Measurements from ENCODE around the gene SEC14L3.
A peak's percentile ranks its signal among the peaks of the same experiment; 100 is the strongest.

SEC14L3 gene

GRCh38 chr22:30444632-30445437 is 27.0 kb downstream of the SEC14L3 start:
- DNase-seq (ENCODE audit: low read depth): no peak

GRCh38 chr22:30441088-30441487 is 30.7 kb downstream of the SEC14L3 start:
- DNase-seq (ENCODE audit: low read depth): no peak

- no peak for DNase-seq (ENCODE audit: low read depth)
These were observed 32.0 kb downstream of the SEC14L3 start for GRCh38 chr22:30439836-30440235.

- no peak for DNase-seq (ENCODE audit: low read depth)
These were observed 32.6 kb downstream of the SEC14L3 start for GRCh38 chr22:30439226-30439625.

- DNase-seq (ENCODE audit: low read depth): no peak
These were observed 33.3 kb downstream of the SEC14L3 start for GRCh38 chr22:30438559-30438958.

- DNase-seq (ENCODE audit: low read depth): no peak
These were observed 35.6 kb downstream of the SEC14L3 start for GRCh38 chr22:30436196-30436595.

- DNase-seq (ENCODE audit: low read depth): peak; percentile 50
These were observed 36.1 kb downstream of the SEC14L3 start for GRCh38 chr22:30435674-30436126.

GRCh38 chr22:30434843-30435242 is 37.0 kb downstream of the SEC14L3 start:
- DNase-seq (ENCODE audit: low read depth): no peak

- no peak for DNase-seq (ENCODE audit: low read depth)
These were observed 38.0 kb downstream of the SEC14L3 start for GRCh38 chr22:30433773-30434172.

- DNase-seq (ENCODE audit: low read depth): no peak
These were observed 38.6 kb downstream of the SEC14L3 start for GRCh38 chr22:30433227-30433626.

- DNase-seq (ENCODE audit: low read depth): no peak
These were observed 39.3 kb downstream of the SEC14L3 start for GRCh38 chr22:30432520-30432919.

- no peak for DNase-seq (ENCODE audit: low read depth)
These were observed 39.7 kb downstream of the SEC14L3 start for GRCh38 chr22:30432096-30432495.

- no peak for DNase-seq (ENCODE audit: low read depth)
These were observed 40.9 kb downstream of the SEC14L3 start for GRCh38 chr22:30430933-30431332.

GRCh38 chr22:30429887-30430286 is 41.9 kb downstream of the SEC14L3 start:
- DNase-seq (ENCODE audit: low read depth): no peak

- DNase-seq (ENCODE audit: low read depth): no peak
These were observed 43.9 kb downstream of the SEC14L3 start for GRCh38 chr22:30427871-30428270.

GRCh38 chr22:30426388-30427353 is 45.1 kb downstream of the SEC14L3 start:
- DNase-seq (ENCODE audit: low read depth): peak; percentile 78

GRCh38 chr22:30425616-30426387 is 46.0 kb downstream of the SEC14L3 start, which contains the start of gene MTFP1:
Gene MTFP1 (plus strand): TSS chr22:30425768. CDS start chr22:30425880, 112 bp downstream.
- no peak for DNase-seq (ENCODE audit: low read depth)

GRCh38 chr22:30425327-30425615 is 46.5 kb downstream of the SEC14L3 start:
- DNase-seq (ENCODE audit: low read depth): no peak

- DNase-seq (ENCODE audit: low read depth): no peak
These were observed 47.1 kb downstream of the SEC14L3 start for GRCh38 chr22:30424534-30425326.

GRCh38 chr22:30423959-30424533 is 47.8 kb downstream of the SEC14L3 start:
- peak; percentile 94 for DNase-seq (ENCODE audit: low read depth)

Data from stimulated activated CD8-positive, alpha-beta memory T cell treated with anti-CD3 and anti-CD28 coated beads, Interleukin-7, amount 100 ng/mL, for 24 hours (primary cell).